ENCODE results near the gene FNIP1.
"Not testable (repeated sequence)": the region's sequence is repeated elsewhere in the genome, so short reads cannot be mapped to it uniquely, and the experiment has no call there.

FNIP1 gene

DNA sequence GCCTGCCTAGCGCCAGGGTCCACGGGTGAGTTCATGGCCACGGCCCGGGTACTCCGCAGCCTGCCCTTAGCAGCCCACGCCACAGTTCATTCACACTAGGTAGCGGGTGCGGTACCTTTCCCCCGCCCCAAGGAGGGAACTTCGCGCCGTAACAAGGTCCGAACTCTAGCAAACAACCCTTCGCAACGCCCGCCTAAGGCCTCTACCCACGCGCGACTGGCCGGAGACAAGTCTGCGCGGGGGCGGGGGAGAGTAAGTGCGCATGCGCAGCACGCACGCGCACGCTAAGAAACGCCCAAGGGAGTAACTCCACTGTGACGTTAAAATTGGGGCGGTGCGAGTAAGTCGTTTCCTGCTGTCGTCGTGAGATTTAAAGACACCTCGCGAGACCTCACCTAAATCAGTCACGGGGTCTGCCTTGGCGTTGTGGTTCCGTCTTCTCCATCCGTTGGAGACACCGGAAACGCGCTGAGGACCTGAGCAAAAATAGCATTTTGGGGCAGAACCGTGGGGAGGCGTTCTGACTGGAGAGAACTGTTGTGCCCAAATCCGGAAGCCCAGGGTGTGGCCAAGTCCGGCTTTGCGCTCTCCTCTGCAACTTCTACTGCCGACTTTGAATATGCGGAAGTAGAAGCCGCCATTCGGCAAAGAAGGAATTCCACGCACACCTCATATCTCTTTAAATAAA lies 161.7 kb downstream of the FNIP1 start, which contains the start of gene RAPGEF6:
Gene RAPGEF6, minus strand, starts transcription at position 234 of the 688 bp plus-strand sequence. Its CDS starts 199 bp downstream, at position 35.
- peak; percentile 96 to 100 for DNase-seq

GRCh38 chr5:131634666-131634995 lies 162.2 kb downstream of the FNIP1 start:
- no peak for DNase-seq

DNA sequence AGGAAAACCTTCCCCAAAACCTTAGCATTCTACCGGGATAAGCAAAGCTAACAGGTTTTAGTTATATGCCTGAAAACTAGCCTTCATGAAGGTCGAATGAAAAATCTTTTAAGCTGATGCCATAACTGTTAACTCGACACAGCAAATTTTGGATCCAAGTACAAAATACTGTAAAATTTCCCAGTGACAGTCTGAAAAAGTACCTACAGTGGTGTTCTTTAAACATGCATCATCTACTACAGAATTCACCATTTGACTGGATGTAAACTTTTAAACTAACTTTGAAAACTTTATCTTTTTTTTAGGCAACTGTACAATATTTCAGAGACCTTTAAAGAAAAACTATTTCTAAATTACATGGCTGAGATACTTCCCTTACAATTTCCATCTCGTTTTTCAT lies 162.6 kb downstream of the FNIP1 start:
- DNase-seq = no peak

GRCh38 chr5:131633830-131634229 lies 163.0 kb downstream of the FNIP1 start:
- DNase-seq = no peak

- no peak for DNase-seq
Measured at GRCh38 chr5:131630963-131631350, 165.9 kb downstream of the FNIP1 start.

DNA sequence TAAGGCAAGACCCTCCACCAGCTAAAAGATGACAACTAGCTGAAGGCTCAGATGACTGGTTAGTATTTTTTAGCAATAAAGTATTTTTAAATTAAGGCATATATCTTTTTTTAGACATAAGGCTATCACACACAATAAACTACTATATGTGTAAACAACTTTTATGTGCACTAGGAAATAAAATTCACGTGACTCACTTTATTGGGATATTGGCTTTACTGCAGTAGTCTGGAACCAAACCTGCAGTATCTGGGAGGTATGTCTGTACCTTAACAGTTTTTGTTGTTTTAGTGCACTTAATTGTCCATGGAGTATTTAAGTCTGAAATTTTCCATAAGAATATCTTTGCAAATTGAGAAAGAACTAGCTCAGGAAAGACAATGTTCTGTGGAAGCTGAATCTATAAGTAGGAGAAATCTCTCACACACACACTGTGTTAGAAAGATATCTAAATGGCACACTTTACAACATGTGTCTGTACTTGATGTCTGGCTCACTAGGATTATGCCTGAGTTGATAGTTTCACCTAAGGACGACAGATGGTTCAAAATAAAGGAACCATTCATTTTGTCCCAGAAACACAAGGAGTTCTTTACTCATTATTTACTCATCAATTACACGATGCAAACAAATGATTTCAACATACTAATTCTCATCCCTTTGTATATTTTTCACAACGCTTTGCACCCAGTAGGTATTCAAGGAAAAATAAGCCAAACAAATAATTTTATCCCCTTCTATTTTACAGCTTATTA lies 166.4 kb downstream of the FNIP1 start:
- DNase-seq = no peak

DNA sequence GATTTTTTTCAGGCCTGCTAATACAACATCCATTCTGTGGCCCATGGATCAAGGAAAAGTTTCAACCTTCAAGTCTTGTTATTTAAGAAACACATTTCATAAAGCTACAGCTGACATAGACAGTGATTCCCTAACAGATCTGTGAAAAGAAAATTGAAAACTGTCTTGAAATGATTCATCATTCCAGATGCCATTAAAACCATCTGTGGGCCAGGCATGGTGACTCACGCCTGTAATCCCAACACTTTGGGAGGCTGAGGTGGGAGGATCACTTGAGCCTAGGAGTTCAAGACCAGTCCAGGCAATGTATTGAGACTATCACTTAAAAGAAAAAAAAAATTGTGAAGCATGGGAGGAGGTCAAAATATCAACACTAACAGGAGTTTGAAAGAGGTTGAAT lies 167.8 kb downstream of the FNIP1 start:
- no peak for DNase-seq

DNA sequence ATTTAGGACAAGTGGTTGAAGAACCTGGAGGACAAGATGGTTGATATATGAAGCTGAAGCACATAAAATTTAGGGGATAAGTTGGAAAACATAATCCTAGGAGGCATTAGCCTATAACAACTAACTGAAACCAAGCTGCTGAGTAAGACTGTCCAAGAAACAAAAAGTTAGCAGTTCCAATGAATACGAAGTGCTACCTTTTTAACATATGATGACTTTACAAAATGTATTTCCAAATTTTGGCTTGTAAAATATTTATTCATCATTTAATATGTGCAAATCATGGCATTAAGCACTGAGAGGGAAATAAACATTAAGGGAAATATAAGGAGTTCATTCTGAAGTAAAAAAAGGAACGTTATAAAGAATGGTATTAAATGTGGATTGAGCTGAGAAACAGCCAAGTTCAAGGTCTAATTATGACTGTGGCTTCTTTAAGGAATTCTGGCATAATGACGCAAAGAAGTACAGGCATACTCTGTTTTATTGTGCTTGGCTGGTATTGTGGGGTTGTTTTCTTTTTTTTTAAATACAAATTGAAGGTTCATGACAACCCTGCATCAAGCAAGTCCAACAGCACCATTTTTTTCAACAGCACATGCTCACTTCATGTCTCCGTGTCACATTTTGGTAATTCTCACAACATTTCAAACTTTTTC lies 169.5 kb downstream of the FNIP1 start:
- no peak for DNase-seq

- no peak for DNase-seq
Measured at GRCh38 chr5:131622633-131623032, 174.2 kb downstream of the FNIP1 start.

GRCh38 chr5:131621164-131621563 lies 175.7 kb downstream of the FNIP1 start:
- DNase-seq = not testable (repeated sequence)

DNA sequence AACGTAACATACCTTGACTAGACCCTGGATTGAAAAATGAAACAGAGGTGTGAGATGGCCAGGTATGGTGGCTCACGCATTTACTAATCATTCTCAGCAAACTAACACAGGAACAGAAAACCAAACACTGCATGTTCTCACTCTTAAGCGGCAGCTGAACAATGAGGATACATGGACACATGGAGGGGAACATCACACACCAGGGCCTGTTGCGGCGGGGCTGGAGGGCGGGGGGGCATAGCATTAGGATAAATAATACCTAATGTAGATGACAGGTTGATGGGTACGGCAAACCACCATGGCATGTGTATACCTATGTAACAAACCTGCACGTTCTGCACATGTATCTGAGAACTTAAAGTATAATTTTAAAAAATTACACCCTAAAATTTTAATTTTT lies 177.7 kb downstream of the FNIP1 start:
- DNase-seq = no peak

DNA sequence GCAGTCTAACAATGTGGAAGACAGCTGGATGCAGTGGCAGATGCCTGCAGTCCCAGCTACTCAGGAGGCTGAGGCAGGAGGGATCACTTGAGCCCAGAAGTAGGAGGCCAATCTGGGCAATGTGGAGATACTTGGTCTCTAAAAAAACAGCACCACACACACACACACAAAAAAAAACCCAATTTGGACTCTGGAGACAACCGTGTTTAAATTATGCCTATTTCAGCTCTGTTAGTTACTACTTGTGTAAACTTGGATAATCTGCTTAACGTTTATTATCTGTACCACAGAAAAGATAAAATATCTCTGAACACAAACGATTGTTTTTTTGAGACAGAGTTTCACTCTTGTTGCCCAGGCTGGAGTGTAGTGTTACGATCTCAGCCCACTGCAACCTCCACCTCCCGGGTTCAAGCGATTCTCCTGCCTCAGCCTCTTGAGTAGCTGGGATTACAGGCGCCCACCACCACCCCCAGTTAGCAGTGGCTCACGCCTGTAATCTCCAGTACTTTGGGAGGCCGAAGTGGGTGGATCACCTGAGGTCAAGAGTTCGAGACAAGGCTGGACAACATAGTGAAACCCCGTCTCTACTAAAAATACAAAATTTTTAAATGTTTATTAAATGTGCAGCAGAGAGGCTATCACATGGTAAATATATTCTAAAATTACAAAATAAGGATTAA lies 179.5 kb downstream of the FNIP1 start:
- DNase-seq = no peak

GRCh38 chr5:131615957-131616356 lies 180.9 kb downstream of the FNIP1 start:
- no peak for DNase-seq

DNA sequence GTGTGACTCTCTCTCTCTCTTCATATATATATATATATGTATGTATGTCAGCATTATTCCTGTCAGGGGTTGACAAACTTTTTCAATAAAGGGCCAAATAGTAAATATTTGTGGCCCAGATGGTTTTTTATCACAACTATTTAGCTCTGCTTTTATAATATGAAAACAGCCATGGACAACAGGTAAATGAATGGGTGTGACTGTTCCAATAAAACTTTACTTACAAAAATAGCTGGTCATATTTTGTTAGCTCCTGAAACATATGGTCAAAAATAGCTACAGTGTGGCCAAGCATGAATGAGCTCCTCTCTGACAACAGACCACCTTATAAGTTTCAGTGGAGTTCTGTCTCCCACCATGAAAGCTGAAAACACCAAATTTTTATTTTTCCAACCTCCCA lies 183.4 kb downstream of the FNIP1 start:
- DNase-seq = no peak

DNA sequence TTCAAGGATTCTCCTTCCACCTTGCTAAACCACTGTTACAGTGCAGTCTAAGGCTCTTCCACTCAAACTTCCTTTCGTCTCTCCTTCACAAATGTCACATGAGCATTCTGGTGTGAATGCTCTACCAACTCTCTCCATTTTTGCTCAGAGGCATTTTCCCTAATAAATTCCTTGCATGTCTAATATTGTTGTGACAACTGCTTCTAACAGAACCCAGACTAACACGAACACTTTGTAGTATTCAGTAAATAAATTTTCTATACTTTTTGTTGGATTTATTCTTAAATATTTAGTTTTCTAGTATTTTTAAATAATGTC lies 185.8 kb downstream of the FNIP1 start:
- DNase-seq = no peak

DNA sequence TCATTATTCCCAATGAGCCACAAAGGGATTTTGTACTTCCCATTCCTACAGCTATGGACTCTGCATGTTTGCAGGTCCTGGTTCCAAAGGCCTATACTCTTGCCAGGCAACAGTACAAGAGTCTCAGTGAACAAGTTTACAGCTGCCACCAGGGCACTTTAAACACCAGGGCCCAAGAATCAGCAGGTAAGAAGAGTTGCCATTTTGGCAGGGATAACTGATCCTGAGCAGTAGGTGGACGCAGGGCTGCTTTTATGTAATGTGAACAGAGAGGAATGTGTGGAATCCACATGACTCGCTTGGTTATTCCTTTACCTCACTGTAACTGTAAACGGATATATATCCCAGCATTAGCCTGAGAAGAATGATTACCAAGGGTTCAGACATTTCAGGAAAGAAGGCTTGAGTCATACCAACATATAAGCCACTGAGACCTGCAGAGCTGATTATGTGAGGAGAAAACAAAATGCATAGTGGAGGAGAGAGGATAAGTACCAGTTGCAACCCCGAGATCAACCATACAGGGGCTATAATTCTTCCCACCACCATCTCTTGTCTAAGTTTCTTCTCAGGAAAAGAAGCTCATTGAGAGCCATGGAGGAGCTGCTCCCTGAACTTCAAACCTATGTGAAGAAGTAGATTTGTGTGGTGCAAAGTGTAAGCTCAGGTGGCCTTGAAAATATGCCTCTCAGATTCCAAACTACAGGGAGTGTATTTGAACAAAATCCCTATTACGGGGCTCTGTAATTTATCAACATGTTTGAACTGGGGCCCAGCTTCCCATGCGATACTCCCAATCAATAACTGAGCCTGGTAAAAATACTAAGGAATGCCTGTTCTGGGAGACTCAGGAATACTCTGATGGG lies 186.4 kb downstream of the FNIP1 start:
- DNase-seq = no peak

DNA sequence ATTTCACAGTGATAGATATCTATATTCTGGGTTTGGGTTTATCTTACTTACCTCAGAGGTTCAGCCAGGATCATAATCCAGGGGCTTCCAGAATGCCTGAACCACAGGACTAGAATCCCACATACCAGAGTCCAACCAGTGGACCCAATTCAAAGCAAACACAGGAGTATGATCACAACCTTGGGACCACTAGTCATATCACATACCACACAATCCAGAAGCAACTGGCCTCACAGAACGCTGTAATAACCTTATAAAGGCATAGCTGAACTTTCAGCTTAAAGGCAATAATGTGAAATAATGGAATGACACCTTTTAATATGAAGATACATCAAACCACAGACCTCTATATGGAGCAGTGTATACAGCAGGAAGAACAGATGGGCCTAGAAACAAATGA lies 187.0 kb downstream of the FNIP1 start:
- DNase-seq = no peak

DNA sequence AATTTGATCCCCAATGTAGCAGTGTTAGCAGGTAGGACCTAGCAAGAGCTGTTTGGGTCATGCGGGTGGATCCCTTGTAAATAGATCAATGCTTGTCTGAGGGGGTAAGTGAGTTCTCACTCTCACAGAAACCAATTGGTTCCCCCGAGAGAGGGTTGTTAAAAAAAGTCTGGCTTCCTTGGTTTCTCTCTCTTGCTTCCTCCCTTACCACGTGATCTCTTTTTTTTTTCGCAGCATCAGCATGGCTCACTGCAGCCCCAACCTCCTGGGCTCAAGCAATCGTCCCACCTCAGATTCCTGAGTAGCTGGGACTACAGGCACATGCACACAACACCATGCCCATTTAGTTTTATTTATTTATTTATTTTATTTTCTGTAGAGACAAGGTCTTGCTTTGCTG lies 188.2 kb downstream of the FNIP1 start:
- DNase-seq = no peak

GRCh38 chr5:131607903-131608540 lies 188.8 kb downstream of the FNIP1 start:
- DNase-seq = no peak

GRCh38 chr5:131607418-131607817 lies 189.4 kb downstream of the FNIP1 start:
- DNase-seq = no peak

DNA sequence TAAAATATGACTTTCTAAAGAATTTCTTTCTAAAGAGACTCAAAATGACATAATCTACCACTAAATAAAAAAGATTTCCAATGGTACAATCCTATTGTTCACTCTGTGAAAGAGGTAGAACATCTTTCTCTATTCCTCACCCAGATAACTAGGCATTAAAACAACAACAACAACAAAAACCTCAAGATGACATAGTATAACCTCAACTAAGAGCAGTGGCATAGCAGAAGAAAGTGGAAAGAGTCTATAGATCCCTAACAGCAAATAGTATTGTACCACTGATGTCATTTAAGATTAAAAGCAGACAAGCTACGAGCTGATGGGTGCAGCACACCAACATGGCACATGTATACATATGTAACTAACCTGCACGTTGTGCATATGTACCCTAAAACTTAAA lies 191.7 kb downstream of the FNIP1 start:
- DNase-seq = no peak

Measured in bone marrow (tissue), 2 donors.